Measurements from ENCODE around the gene PAM.

The PAM gene

DNA sequence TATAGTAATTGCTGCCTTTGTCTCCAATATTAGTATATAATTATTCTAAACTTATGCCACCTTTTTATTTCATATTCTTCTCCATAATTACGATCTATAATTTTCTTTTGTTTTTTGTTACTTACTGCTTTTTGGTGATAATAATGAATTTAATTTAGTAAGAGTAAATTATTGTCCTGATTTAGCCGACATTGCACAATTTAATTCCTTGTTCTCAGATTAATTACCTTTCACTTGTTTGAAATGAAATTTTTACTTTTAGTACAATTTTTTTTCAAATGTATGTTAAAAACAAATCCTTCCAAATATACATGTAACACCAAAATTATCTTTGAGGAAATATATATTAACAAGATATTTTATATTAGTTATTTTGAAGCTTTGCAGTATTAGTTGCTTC, 201.5 kb downstream of the PAM start:
- TF ChIP-seq POU2F2 (IDR thresholded peaks at IDR 0.05; ENCODE audit: low read depth, low read length): no peak
- no peak for TF ChIP-seq TAF1 (IDR thresholded peaks at IDR 0.05; ENCODE audit: low read depth, low read length)
- no peak for TF ChIP-seq POLR2A (IDR thresholded peaks at IDR 0.05; ENCODE audit: low read depth, low read length)
- no peak for TF ChIP-seq POLR2AphosphoS5 (IDR thresholded peaks at IDR 0.05; ENCODE audit: low read depth, low read length)
- no peak for TF ChIP-seq SPI1 (IDR thresholded peaks at IDR 0.05; ENCODE audit: low read depth, low read length)
- TF ChIP-seq PAX5 (IDR thresholded peaks at IDR 0.05; ENCODE audit: insufficient read depth, low read length, severe bottlenecking): no peak
- FAIRE-seq: no peak
- no peak for DNase-seq (ENCODE audit: insufficient read length, low spot score)

DNA sequence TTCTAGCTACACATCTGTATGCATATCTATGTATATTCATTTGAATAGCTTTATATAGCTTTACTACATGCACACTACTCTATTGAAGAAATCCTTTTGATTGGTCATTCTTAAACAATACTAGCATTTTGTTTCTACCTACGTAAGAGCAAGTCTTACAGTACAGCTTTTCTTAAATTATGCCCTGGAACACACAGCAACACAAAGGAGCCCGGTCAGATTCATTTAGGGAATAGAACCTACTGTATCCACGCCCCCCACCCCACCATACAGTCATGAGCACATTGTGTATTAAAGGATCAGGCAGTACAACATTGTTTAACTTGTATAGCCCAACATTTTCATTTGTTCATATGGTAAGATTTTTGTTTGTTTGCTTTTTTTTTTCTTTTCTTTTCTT, 202.0 kb downstream of the PAM start:
- DNase-seq (ENCODE audit: insufficient read length, low spot score) (no peak), FAIRE-seq (no peak)
- TF ChIP-seq SPI1 (IDR thresholded peaks at IDR 0.05; ENCODE audit: low read depth, low read length) (no peak), POLR2AphosphoS5 (IDR thresholded peaks at IDR 0.05; ENCODE audit: low read depth, low read length) (no peak), PAX5 (IDR thresholded peaks at IDR 0.05; ENCODE audit: insufficient read depth, low read length, severe bottlenecking) (no peak), POU2F2 (IDR thresholded peaks at IDR 0.05; ENCODE audit: low read depth, low read length) (no peak), POLR2A (IDR thresholded peaks at IDR 0.05; ENCODE audit: low read depth, low read length) (no peak), TAF1 (IDR thresholded peaks at IDR 0.05; ENCODE audit: low read depth, low read length) (no peak)

DNA sequence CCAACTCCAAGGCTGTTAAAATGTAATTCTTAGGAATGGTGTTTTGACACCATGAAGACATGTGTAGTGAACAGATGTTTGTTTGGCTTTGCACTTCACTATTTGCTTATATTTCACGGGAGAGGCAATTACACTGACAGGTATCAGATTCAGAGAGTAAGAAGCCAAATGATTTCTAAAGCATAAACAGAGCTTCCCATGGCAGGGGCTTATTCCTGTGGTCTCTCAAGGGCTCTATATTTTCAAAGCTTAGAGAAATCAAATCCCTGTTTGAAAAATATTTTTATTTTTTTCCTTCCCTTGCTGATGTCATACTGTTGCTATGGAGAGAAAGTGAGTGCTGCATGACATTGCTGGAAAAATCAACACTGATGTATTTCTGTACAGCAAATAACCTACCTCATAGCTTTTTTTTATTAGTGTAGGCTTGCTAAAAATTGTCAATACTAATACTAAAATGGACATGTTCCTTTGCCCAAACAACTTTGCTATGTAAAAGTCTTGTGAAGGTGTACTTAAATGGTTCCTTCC, 203.4 kb downstream of the PAM start:
- DNase-seq (ENCODE audit: insufficient read length, low spot score) (no peak), FAIRE-seq (no peak)
- TF ChIP-seq POU2F2 (IDR thresholded peaks at IDR 0.05; ENCODE audit: low read depth, low read length): no peak
- TF ChIP-seq POLR2A (IDR thresholded peaks at IDR 0.05; ENCODE audit: low read depth, low read length): no peak
- no peak for TF ChIP-seq TAF1 (IDR thresholded peaks at IDR 0.05; ENCODE audit: low read depth, low read length)
- no peak for TF ChIP-seq POLR2AphosphoS5 (IDR thresholded peaks at IDR 0.05; ENCODE audit: low read depth, low read length)

DNA sequence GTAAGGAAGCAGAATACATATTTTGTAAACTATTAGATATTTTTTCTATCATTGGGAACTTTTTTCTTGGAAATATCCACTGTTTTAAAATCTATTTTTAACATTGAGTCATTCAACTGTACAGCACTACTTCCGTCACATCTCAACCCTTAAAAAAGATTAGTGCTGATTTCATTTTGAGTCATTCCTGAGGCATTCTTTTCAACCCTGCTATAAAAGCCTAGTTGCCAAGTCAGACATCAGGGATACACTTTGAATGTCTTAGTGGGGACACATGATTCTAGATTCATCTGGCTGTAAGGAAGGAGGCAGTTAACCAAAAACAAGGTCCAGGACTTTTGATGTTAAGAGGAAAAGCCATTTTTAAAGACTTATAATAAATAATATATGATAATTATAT, 203.9 kb downstream of the PAM start:
- no peak for DNase-seq (ENCODE audit: insufficient read length, low spot score)

DNA sequence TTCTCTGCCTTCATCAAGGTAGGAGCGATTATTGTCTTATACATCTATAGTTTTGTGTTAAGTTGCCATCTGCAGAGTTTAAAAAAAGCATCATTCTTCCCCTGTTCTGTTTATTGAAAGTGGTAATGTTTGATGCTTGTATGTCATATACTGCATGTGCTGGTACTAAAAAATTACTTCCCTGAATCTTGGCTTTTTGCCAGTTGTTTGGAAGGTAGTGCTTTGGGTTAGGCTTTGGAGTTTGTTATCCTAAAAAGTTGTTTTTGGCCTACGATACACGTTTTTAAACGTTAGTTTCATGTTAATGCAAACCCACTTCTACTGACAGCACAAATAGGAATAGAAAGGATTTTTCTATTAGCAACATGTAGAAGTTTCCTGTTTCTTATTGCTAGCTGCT, 206.6 kb downstream of the PAM start:
- FAIRE-seq: no peak
- DNase-seq (ENCODE audit: insufficient read length, low spot score): no peak
- TF ChIP-seq TAF1 (IDR thresholded peaks at IDR 0.05; ENCODE audit: low read depth, low read length) (no peak), POU2F2 (IDR thresholded peaks at IDR 0.05; ENCODE audit: low read depth, low read length) (no peak), POLR2AphosphoS5 (IDR thresholded peaks at IDR 0.05; ENCODE audit: low read depth, low read length) (no peak), POLR2A (IDR thresholded peaks at IDR 0.05; ENCODE audit: low read depth, low read length) (no peak), SPI1 (IDR thresholded peaks at IDR 0.05; ENCODE audit: low read depth, low read length) (no peak), PAX5 (IDR thresholded peaks at IDR 0.05; ENCODE audit: insufficient read depth, low read length, severe bottlenecking) (no peak)

More for the DNA sequence above, 203.9 kb downstream of the PAM start:
- TF ChIP-seq SPI1 (IDR thresholded peaks at IDR 0.05; ENCODE audit: low read depth, low read length) (no peak), POU2F2 (IDR thresholded peaks at IDR 0.05; ENCODE audit: low read depth, low read length) (no peak), POLR2AphosphoS5 (IDR thresholded peaks at IDR 0.05; ENCODE audit: low read depth, low read length) (no peak), PAX5 (IDR thresholded peaks at IDR 0.05; ENCODE audit: insufficient read depth, low read length, severe bottlenecking) (no peak), TAF1 (IDR thresholded peaks at IDR 0.05; ENCODE audit: low read depth, low read length) (no peak), POLR2A (IDR thresholded peaks at IDR 0.05; ENCODE audit: low read depth, low read length) (no peak)
- FAIRE-seq: no peak

DNA sequence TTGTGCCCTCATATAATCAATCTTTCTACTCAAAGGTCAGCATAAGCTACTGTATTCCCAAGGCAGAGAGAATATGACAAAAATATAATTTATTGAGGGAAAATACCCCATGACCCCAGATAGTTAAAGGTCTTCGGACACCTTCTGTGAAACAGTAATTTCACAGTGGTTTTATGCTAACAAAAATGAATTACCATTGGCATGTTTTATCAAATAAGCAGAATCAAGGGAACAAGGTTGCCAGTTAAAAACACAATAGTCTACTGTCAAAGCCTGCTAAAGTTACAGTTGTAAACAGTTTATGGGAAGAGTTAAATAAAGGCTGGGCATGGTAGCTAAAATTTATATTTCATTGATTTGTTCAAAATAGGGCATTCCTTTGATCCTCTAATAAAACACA, 210.5 kb downstream of the PAM start:
- no peak for TF ChIP-seq POLR2A (IDR thresholded peaks at IDR 0.05; ENCODE audit: low read depth, low read length)
- no peak for TF ChIP-seq POU2F2 (IDR thresholded peaks at IDR 0.05; ENCODE audit: low read depth, low read length)
- no peak for TF ChIP-seq PAX5 (IDR thresholded peaks at IDR 0.05; ENCODE audit: insufficient read depth, low read length, severe bottlenecking)
- TF ChIP-seq POLR2AphosphoS5 (IDR thresholded peaks at IDR 0.05; ENCODE audit: low read depth, low read length): no peak
- no peak for TF ChIP-seq TAF1 (IDR thresholded peaks at IDR 0.05; ENCODE audit: low read depth, low read length)
- TF ChIP-seq SPI1 (IDR thresholded peaks at IDR 0.05; ENCODE audit: low read depth, low read length): no peak
- DNase-seq (ENCODE audit: insufficient read length, low spot score) (no peak), FAIRE-seq (no peak)

DNA sequence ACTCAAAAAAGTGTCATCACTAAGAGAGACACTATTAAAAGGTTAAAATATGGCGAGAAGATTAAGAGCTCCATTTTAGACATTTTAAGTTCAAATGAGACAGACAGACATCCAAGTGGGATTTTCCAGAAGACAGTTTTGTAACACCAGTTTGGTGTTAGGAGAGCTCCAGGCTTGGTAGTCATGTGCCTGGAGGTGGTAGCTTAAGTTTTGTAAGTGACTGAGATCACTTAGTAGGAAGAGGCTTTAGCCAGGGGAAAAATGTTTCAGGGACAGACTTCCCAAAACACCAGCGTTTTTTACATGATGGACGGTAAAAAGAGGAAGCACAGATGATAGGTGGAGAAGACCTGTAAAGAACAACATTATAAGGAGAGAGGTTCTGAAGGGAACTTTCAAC, 214.5 kb downstream of the PAM start:
- TF ChIP-seq TAF1 (IDR thresholded peaks at IDR 0.05; ENCODE audit: low read depth, low read length) (no peak), POU2F2 (IDR thresholded peaks at IDR 0.05; ENCODE audit: low read depth, low read length) (no peak), POLR2AphosphoS5 (IDR thresholded peaks at IDR 0.05; ENCODE audit: low read depth, low read length) (no peak), PAX5 (IDR thresholded peaks at IDR 0.05; ENCODE audit: insufficient read depth, low read length, severe bottlenecking) (no peak), POLR2A (IDR thresholded peaks at IDR 0.05; ENCODE audit: low read depth, low read length) (no peak), SPI1 (IDR thresholded peaks at IDR 0.05; ENCODE audit: low read depth, low read length) (no peak)
- FAIRE-seq: no peak
- no peak for DNase-seq (ENCODE audit: insufficient read length, low spot score)

DNA sequence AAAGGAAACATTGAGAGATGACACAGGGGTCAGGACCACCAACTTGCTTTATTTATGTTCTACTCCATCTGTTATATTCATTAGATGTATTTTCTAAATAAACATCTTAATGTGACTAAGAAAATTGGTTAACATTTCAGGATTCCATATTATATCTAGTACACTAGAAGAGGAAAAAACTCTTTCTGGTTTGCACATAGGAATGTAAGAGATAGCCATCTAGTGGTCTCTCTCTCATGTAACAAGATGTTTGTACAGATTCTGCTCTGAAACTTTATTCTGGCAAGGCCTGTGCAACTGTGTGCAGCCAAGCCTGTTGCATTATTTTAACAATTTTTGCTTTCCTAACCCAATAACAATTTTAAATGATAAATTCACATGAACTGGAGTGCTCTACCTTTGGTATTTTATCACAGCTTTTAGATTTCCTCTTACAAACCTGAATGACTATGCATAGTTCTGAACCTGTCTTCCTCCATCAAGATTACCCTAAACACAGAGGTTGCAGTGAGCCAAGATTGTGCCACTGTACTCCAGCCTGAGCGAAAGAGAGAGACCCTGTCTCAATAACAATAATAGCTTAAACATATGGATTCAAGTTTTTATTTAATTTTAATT, 216.7 kb downstream of the PAM start:
- FAIRE-seq: no peak
- no peak for DNase-seq (ENCODE audit: insufficient read length, low spot score)

DNA sequence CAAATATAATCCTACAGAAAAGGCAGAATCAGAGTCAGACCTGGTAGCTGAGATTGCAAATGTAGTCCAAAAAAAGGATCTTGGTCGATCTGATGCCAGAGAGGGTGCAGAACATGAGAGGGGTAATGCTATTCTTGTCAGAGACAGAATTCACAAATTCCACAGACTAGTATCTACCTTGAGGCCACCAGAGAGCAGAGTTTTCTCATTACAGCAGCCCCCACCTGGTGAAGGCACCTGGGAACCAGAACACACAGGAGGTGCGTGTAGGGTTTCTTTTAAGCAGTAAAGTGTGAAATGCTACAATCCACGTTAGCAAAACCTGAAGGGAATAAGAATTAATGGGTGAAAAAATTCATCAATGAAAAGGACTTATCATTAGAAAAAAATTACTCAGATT, 219.1 kb downstream of the PAM start:
- FAIRE-seq: no peak
- no peak for TF ChIP-seq POLR2A (IDR thresholded peaks at IDR 0.05; ENCODE audit: low read depth, low read length)
- TF ChIP-seq SPI1 (IDR thresholded peaks at IDR 0.05; ENCODE audit: low read depth, low read length): no peak
- TF ChIP-seq POU2F2 (IDR thresholded peaks at IDR 0.05; ENCODE audit: low read depth, low read length): no peak
- no peak for TF ChIP-seq PAX5 (IDR thresholded peaks at IDR 0.05; ENCODE audit: insufficient read depth, low read length, severe bottlenecking)
- no peak for TF ChIP-seq TAF1 (IDR thresholded peaks at IDR 0.05; ENCODE audit: low read depth, low read length)
- TF ChIP-seq POLR2AphosphoS5 (IDR thresholded peaks at IDR 0.05; ENCODE audit: low read depth, low read length): no peak
- no peak for DNase-seq (ENCODE audit: insufficient read length, low spot score)

More for the DNA sequence above, 216.7 kb downstream of the PAM start:
- no peak for TF ChIP-seq PAX5 (IDR thresholded peaks at IDR 0.05; ENCODE audit: insufficient read depth, low read length, severe bottlenecking)
- no peak for TF ChIP-seq SPI1 (IDR thresholded peaks at IDR 0.05; ENCODE audit: low read depth, low read length)
- no peak for TF ChIP-seq POLR2A (IDR thresholded peaks at IDR 0.05; ENCODE audit: low read depth, low read length)
- TF ChIP-seq POLR2AphosphoS5 (IDR thresholded peaks at IDR 0.05; ENCODE audit: low read depth, low read length): no peak
- no peak for TF ChIP-seq TAF1 (IDR thresholded peaks at IDR 0.05; ENCODE audit: low read depth, low read length)
- no peak for TF ChIP-seq POU2F2 (IDR thresholded peaks at IDR 0.05; ENCODE audit: low read depth, low read length)

Data from GM12891 (cell line).